Liver (tissue), 9 donors: ENCODE data around the gene KLF18. TPM values are rescaled to one million over a fixed set of nuclear protein-coding genes. Genes with fewer than 3 reads are reported as not detected.

ENCODE experiments used
- DNase-seq: peaks from one replicate; pipeline ENCODE4 v3.0.0-alpha.2; 2017; ENCODE audit warnings: low spot score
- H3K27ac ChIP-seq, 2 donors: one replicate each; pipeline ENCODE4 v1.7.0; 2013; ENCODE audit warnings: inconsistent platforms in 2 of 2, low read length in 2 of 2, control low read depth in 1 of 2, low read depth in 1 of 2, mild to moderate bottlenecking in 1 of 2
- H3K27me3 ChIP-seq, 4 donors: one replicate each; pipeline versions ENCODE4 v1.6.1 to v1.7.0; 2013; ENCODE audit warnings: low read length in 3 of 4, inconsistent platforms in 1 of 4, mild to moderate bottlenecking in 1 of 4, moderate library complexity in 1 of 4; ENCODE audit not compliant: control insufficient read depth in 4 of 4, insufficient read depth in 4 of 4
- H3K36me3 ChIP-seq, 4 donors: one replicate each; pipeline versions ENCODE4 v1.6.1 to v1.7.0; 2013; ENCODE audit warnings: low read length in 3 of 4, mild to moderate bottlenecking in 3 of 4, low read depth in 1 of 4, moderate library complexity in 1 of 4; ENCODE audit not compliant: control insufficient read depth in 4 of 4, insufficient read depth in 3 of 4
- H3K4me1 ChIP-seq, 4 donors: one replicate each; pipeline versions ENCODE4 v1.6.1 to v1.7.0; 2013; ENCODE audit warnings: low read length in 3 of 4, mild to moderate bottlenecking in 3 of 4, moderate library complexity in 1 of 4; ENCODE audit not compliant: control insufficient read depth in 4 of 4, insufficient read depth in 4 of 4
- H3K4me3 ChIP-seq, 3 donors: one replicate each; pipeline versions ENCODE4 v1.6.1 to v1.7.0; 2013; ENCODE audit warnings: low read length in 3 of 3, control low read depth in 1 of 3, low read depth in 1 of 3, mild to moderate bottlenecking in 1 of 3
- H3K9ac ChIP-seq, 2 donors: one replicate each; pipeline ENCODE4 v1.7.0; 2013; ENCODE audit warnings: low read length in 2 of 2, mild to moderate bottlenecking in 2 of 2, moderate library complexity in 2 of 2, control low read depth in 1 of 2, low read depth in 1 of 2
- H3K9me3 ChIP-seq, 4 donors: one replicate each; pipeline versions ENCODE4 v1.6.1 to v1.7.0; 2013; ENCODE audit warnings: low read length in 3 of 4; ENCODE audit not compliant: control insufficient read depth in 4 of 4
- ATF3 ChIP-seq: IDR thresholded peaks from 2 replicates; pipeline ENCODE4 v1.6.1; 2016; ENCODE audit warnings: antibody characterized with exemption
- EGR1 ChIP-seq, 2 donors: IDR thresholded peaks; 2 replicates each; pipeline ENCODE4 v1.6.1; 2016 to 2018; ENCODE audit warnings: antibody characterized with exemption in 2 of 2, low read depth in 2 of 2
- FOXA2 ChIP-seq: IDR thresholded peaks from 2 replicates; pipeline ENCODE4 v1.6.1; 2016; ENCODE audit warnings: antibody characterized with exemption
- HNF4A ChIP-seq, 2 donors: conservative IDR thresholded peaks; 2 replicates each; pipeline ENCODE4 v1.6.1; 2016; ENCODE audit warnings: antibody characterized with exemption in 2 of 2, mild to moderate bottlenecking in 2 of 2
- HNF4G ChIP-seq: IDR thresholded peaks from 2 replicates; pipeline ENCODE4 v1.6.1; 2016; ENCODE audit warnings: antibody characterized with exemption
- JUND ChIP-seq, 2 donors: IDR thresholded peaks; 2 replicates each; pipeline ENCODE4 v1.6.1; 2016; ENCODE audit warnings: antibody characterized with exemption in 2 of 2
- NR2F2 ChIP-seq: IDR thresholded peaks from 2 replicates; pipeline ENCODE4 v1.6.1; 2016; ENCODE audit warnings: antibody characterized with exemption
- RAD21 ChIP-seq, 2 donors: IDR thresholded peaks; 2 replicates each; pipeline ENCODE4 v1.6.1; 2016; ENCODE audit warnings: antibody characterized with exemption in 2 of 2, mild to moderate bottlenecking in 2 of 2
- REST ChIP-seq: IDR thresholded peaks from 2 replicates; pipeline ENCODE4 v1.6.1; 2016; ENCODE audit warnings: antibody characterized with exemption, mild to moderate bottlenecking
- RXRA ChIP-seq, 2 donors: IDR thresholded peaks; 2 replicates each; pipeline ENCODE4 v1.6.1; 2017 to 2018; ENCODE audit warnings: antibody characterized with exemption in 2 of 2, mild to moderate bottlenecking in 1 of 2
- SP1 ChIP-seq: IDR thresholded peaks from 2 replicates; pipeline ENCODE4 v1.6.1; 2018; ENCODE audit warnings: antibody characterized with exemption, mild to moderate bottlenecking
- YY1 ChIP-seq: IDR thresholded peaks from 2 replicates; pipeline ENCODE4 v1.6.1; 2016; ENCODE audit warnings: antibody characterized with exemption, mild to moderate bottlenecking
- WGBS: extraction: QIAGEN DNeasy Blood & Tissue Kit; methylation state at CpG from one replicate; pipeline ENCODE4 v1.1.7; 2013; 5-methylcytosine and 5-hydroxymethylcytosine counted together
- polyA plus RNA-seq, 2 donors: library from polyadenylated mRNA; stranded (reverse) in 1 of 2; unstranded in 1 of 2; fragments of 200-250 nt in 1 of 2; fragments of >200 nt in 1 of 2; fragmentation: Nextera tagmentation in 1 of 2; extraction: Ambion mirVana in 1 of 2; gene quantifications; one replicate each; pipeline versions ENCODE4 v1.2.1 to v1.2.3, GENCODE V29; 2013 to 2015
- total RNA-seq, 2 donors: library from RNA; depleted of rRNA; stranded (reverse); fragments of >200 nt; gene quantifications; one replicate each; pipeline ENCODE4 v1.2.3, GENCODE V29; 2014
- TF ChIP-seq, protein P1 (sequence below): IDR thresholded peaks from 2 replicates; pipeline ENCODE4 v1.6.1; 2016; ENCODE audit warnings: antibody characterized with exemption
- TF ChIP-seq, protein P2 (sequence below): fragments of 150-350 bp; IDR thresholded peaks from 2 replicates; pipeline ENCODE4 v1.5.1; 2017; ENCODE audit warnings: improper control_type of control experiment, low read depth, low read length; ENCODE audit not compliant: missing input control
- TF ChIP-seq, protein P3 (sequence below): IDR thresholded peaks from 2 replicates; pipeline ENCODE4 v1.6.1; 2016; ENCODE audit warnings: antibody characterized with exemption
- donor health status: healthy.
- donor health status: healthy.
- donor health status: healthy.
- donor health status: healthy.
- donor health status: healthy.

The KLF18 gene
- total and polyA plus RNA-seq, 4 donors: not detected

DNA sequence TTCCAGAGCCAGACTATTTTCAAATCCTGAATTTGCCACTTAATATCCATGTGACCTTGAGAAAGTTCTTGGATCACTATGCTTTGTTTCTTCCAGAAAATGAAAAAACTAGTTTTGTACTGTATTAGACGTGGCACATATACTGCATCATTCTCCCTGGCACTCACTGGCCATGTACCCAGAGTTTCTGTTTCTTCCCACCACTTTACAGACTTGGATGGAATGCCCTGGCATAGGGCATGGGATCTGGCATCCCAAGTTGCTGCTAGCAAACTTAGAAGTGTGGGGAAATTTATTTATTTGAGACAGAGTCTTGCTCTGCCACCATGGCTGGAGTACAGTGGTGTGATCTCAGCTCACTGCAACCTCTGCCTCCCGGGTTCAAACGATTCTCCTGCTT lies 10.0 kb downstream of the KLF18 start:
- Histone ChIP-seq H3K27me3 (no peaks in the 10 kb centered on the region), H3K4me1 (no peaks in the 10 kb centered on the region), H3K9ac (no peak overlapping the region), H3K27ac (no peak overlapping the region), H3K4me3 (no peak overlapping the region), H3K9me3 (no peaks in the 10 kb centered on the region), H3K36me3 (no peaks in the 10 kb centered on the region)
- WGBS: 92% methylated on average over 3 of the region's 3 CpGs
- TF ChIP-seq SP1 (no peak), EGR1 (IDR thresholded peaks at IDR 0.05; ENCODE audit: low read depth in 2 of 2) (no peak), NR2F2 (no peak)
- TF ChIP-seq, protein P1, sequence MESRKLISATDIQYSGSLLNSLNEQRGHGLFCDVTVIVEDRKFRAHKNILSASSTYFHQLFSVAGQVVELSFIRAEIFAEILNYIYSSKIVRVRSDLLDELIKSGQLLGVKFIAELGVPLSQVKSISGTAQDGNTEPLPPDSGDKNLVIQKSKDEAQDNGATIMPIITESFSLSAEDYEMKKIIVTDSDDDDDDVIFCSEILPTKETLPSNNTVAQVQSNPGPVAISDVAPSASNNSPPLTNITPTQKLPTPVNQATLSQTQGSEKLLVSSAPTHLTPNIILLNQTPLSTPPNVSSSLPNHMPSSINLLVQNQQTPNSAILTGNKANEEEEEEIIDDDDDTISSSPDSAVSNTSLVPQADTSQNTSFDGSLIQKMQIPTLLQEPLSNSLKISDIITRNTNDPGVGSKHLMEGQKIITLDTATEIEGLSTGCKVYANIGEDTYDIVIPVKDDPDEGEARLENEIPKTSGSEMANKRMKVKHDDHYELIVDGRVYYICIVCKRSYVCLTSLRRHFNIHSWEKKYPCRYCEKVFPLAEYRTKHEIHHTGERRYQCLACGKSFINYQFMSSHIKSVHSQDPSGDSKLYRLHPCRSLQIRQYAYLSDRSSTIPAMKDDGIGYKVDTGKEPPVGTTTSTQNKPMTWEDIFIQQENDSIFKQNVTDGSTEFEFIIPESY: no peak
- DNase-seq: no peak

- Histone ChIP-seq H3K9me3 (no peaks in the 10 kb centered on the region), H3K27ac (no peak overlapping the region), H3K36me3 (no peaks in the 10 kb centered on the region), H3K9ac (no peak overlapping the region), H3K4me3 (no peak overlapping the region), H3K27me3 (no peaks in the 10 kb centered on the region), H3K4me1 (no peaks in the 10 kb centered on the region)
- WGBS: 91% methylated on average over 16 of the region's 16 CpGs
- no peak for TF ChIP-seq RAD21 (IDR thresholded peaks at IDR 0.05)
- TF ChIP-seq, protein P2, sequence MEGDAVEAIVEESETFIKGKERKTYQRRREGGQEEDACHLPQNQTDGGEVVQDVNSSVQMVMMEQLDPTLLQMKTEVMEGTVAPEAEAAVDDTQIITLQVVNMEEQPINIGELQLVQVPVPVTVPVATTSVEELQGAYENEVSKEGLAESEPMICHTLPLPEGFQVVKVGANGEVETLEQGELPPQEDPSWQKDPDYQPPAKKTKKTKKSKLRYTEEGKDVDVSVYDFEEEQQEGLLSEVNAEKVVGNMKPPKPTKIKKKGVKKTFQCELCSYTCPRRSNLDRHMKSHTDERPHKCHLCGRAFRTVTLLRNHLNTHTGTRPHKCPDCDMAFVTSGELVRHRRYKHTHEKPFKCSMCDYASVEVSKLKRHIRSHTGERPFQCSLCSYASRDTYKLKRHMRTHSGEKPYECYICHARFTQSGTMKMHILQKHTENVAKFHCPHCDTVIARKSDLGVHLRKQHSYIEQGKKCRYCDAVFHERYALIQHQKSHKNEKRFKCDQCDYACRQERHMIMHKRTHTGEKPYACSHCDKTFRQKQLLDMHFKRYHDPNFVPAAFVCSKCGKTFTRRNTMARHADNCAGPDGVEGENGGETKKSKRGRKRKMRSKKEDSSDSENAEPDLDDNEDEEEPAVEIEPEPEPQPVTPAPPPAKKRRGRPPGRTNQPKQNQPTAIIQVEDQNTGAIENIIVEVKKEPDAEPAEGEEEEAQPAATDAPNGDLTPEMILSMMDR: no peak
- TF ChIP-seq YY1: no peak
- TF ChIP-seq, protein P3, sequence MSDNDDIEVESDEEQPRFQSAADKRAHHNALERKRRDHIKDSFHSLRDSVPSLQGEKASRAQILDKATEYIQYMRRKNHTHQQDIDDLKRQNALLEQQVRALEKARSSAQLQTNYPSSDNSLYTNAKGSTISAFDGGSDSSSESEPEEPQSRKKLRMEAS: no peak
- no peak for TF ChIP-seq HNF4G
- TF ChIP-seq EGR1 (IDR thresholded peaks at IDR 0.05; ENCODE audit: low read depth in 2 of 2): no peak
- TF ChIP-seq FOXA2: no peak
- no peak for TF ChIP-seq ATF3
- no peak for TF ChIP-seq HNF4A (conservative IDR thresholded peaks at IDR 0.05)
- TF ChIP-seq RXRA (IDR thresholded peaks at IDR 0.05): no peak
- TF ChIP-seq NR2F2: no peak
- no peak for TF ChIP-seq JUND (IDR thresholded peaks at IDR 0.05)
- no peak for TF ChIP-seq SP1
- no peak for TF ChIP-seq REST
- DNase-seq: no peak
These were observed 11.6 kb downstream of the KLF18 start for GRCh38 chr1:44129616-44130500.
